NCI-H2196 (cell line): ENCODE data around the gene FSD1L.
"Not testable (repeated sequence)": the region's sequence is repeated elsewhere in the genome, so short reads cannot be mapped to it uniquely, and the experiment has no call there.

Experiments
- DNase-seq: peaks from one replicate; lab custom pipeline; 2025; ENCODE audit not compliant: unreplicated experiment; lab: John Stamatoyannopoulos, UW

FSD1L gene

DNA sequence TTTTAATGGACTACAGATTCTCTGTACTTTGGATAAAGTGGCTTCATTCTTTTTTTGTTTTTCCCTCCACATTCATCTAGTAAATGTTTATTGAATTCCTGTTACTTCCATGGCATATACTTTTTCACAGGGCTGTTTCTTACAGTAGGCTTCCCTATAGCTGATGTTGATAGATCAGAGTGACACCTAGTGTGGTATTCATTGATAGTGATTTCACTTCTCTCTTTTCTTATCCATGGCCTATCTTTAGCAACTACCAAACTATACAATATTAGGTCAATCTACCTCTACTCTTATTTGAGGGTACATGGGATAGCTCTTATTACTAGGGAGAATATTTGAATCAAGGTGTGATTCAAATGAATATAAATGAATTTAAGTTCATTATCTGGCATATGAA lies 35.8 kb downstream of the FSD1L start:
- DNase-seq, result no peak

DNA sequence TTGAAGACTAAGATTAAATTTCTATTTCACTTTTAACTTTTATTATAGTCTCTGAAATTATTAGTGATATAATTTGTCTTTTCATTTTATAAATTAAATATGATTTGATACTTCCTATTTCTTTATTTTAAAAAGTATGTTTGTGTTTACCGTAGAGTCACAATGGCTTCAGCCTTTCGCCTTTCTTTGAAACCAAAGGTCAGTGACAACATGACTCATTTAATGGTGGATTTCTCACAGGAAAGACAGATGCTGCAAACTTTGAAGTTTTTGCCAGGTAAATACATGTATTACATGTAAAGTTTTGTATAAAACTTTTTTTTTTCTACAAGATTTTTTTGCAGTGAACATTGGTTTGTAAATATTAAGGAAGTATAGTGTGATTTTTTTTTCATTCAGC lies 36.4 kb downstream of the FSD1L start:
- DNase-seq, result no peak

DNA sequence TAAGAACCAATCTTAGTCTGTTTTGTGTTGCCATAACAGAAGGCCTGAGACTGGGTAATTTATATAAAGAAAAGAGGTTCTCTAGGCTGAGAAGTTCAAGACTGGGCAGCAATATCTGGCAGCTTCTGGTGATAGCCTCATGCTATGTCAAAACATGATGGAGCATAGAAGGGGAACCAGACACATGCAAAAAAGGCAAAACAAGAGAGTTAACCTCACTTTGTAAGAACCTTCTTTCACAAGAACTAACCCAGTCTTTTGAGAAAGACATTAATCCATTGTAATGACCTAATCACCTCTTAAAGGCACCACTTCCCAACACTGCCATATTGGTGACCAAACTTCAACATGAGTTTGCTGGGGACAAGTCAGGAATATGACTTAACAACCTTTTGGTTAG lies 37.3 kb downstream of the FSD1L start:
- DNase-seq, result no peak

DNA sequence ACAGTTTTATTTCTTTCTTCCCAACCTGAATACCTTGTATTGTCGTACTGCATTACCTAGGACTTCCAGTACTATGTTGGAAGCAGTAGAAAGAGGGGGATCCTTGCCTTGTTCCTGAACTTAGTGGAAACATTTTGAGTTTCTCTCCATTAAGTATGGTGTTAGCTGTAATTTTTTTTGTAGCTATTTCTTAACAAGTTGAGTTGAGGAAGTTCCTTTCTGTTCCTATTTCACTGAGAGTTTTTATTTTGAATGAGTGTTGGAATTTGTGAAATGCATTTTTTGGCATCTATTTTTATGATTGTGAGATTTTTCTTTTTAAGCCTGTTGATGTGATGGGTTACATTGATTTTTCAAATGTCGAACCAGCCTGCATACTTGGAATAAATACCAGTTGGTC lies 49.0 kb downstream of the FSD1L start:
- DNase-seq, result no peak

DNA sequence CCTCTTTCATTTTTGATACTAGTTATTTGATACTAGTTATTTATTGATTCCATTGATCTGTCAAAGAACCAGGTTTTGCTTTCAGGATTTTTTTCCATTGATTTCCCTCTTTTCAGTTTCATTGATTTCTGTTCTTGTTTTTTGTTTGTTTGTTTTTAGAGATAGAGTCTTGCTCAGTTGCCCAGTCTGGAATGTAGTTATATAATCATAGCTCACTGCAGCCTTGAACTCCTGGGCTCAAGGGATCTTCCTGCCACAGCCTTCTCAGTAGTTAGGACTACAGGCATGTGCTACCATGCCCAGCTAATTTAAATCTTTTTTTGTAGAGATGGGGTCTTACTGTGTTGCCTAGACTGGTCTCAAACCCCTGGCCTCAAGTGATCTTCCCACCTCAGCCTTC lies 49.9 kb downstream of the FSD1L start:
- no peak for DNase-seq

DNA sequence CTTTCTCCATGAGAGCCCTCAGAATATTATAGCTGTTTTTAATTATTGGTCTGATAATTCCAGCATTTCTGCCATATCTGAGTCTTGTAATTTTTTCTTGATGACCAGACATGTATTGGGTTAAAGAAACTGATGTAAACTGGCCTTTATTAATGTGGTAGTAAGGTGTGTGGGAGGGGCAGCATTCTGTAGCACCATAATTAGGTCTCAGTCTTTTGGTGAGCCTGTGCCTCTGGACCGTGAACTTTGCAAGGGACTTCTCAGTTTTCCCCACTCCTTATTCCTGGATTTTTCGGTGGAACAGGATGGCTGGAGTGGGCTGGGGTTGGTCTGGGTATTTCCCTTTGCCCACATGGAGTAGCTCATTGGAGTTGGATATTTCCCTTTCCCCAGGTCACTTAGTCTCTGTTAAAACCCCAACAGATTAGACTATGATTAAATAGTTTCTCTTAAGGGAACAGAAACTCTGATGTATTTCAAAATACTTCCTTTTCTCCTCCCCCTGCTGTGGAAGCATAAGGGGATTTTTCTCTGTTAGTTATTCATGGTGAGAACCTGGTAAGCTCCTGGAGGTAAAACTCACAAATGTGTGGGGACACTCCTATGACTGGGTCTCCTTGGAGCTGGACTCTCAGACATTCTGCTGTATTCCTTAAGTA lies 52.4 kb downstream of the FSD1L start:
- no peak for DNase-seq

DNA sequence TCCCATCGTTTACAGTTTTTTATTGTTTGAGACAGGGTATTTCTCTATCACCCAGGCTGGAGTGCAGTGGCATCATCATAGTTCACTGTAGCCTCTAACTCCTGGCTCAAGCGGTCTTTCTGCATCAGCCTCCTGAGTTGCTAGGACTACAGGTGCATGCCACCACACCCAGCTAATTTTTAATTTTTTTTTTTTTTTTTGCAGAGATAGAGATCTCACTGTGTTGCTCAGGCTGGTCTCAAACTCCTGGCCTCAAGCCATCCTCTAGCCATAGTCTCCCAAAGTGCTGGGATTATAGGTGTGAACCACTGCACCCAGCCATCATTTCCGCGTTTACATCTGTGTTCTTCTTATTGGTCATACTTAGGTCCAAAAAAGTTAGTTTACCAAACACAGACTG lies 53.6 kb downstream of the FSD1L start:
- DNase-seq, result no peak

DNA sequence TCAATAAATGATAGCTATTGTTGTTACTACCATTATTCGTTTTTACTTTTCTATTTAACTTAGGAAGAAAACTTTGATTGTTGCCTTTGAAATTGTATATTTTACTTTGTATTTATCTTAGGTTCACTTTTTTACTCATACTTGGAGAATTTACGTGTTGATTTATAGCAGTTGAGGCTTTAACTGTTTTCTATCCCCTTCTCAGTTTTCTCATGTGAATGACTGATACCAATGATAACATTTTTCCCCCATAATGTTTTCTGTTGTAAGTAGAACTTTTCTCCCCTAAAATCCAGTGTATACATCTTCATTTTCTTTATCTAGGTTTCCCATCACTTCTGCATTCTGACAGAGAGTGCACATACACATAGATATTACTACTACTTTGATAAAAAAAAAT lies 54.4 kb downstream of the FSD1L start:
- DNase-seq, result no peak

DNA sequence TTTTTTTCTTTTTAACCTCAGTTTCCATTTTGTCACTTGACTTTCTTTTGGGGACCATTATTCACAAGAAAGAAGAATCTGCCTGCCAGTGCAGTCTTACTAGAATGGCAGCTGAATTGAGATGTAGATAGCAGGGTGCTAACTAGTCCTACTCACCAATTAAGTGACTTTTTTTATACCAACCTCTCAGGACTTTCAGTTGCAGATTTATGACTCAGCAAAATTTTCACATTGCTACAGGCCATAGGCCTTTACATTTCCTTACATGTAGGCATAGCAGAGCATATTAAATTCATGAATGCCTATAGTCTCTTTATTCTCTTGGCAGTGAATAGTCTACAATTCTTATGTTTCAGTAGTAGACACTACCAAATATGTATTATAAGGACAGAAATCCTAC lies 56.0 kb downstream of the FSD1L start:
- no peak for DNase-seq

DNA sequence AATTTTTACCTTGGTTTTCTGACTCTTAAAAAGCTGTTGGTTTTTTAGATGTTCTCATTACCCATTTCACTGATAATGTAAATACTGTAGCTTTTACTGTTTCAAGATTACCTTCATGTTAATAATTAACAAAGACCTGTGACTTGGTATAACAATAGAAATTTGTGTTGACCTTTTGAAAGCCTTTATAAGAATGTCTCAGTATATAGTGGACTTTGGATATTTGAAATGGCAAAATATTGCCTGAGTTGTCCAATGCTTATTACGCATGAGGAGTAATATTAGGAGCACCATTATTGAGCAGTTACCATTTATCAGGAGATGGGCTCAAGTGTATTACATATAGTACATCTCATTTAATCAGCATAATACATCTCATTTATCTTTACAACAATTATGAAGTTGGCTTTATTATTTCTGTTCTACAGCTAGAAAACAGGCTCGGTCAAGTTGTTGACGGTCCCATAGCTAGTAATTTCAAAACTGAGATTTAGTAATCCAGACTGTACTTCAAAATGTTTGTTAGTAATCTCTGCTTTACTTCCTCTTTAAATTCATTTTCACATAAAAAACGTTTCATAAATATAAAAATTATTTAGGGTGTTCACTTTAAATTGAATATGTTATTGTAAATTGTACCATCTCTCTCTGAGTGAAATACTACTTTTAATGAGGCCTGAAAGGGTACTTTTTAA lies 59.4 kb downstream of the FSD1L start:
- DNase-seq, result no peak

DNA sequence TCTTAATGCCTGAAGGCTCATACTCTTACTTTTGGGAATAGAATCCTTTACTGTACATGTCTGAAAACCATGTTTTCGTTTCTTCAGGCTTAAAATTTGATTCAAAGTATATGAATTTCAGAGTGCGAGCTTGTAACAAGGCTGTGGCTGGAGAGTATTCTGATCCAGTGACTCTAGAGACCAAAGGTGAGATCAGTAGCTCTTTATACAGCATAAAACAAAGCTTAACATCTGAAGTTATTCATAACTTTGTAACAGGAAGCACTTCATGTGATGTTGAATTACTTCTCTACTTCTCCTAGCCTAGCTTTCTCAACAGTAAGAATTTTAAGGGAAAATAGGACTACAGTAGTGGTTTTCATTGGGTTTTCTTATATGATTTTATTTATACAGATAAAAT lies 60.7 kb downstream of the FSD1L start:
- no peak for DNase-seq

DNA sequence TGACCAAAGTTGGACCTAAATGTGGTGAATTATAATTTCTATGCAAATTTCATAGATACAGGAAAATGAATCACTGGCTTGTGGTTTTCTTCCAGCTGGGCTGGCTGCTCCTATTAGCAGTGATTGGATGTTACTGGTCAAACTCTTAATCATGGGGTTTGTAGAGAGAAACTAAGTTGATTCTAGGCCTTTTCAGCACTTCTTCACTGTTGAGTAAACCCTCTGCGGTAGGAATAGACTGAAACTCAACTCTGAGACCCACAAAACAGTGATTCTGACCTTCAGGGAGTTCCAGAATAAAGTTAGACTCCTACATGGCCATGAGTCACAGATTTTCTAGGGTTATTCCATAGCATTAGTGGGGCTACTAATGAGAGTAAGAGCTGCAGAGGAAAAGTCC lies 62.2 kb downstream of the FSD1L start:
- DNase-seq, result no peak

DNA sequence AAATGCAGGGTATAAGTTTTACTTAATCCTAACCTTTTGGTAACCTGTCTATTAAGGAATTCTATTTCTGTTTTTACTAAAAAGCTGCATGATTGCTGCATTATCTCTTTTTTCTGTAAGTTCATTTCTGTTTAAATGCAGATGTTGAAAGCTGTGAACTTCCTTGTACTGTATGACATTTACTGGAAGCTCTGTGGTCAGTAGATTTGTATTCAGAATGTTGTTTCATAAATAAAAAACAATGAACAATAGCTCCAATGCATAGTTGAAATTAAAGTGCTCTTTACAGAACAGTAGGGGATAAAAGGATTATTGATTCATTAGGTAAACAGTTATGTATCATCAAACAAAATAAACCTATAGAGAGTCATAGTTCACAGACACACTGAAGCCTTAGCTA lies 63.6 kb downstream of the FSD1L start:
- no peak for DNase-seq

DNA sequence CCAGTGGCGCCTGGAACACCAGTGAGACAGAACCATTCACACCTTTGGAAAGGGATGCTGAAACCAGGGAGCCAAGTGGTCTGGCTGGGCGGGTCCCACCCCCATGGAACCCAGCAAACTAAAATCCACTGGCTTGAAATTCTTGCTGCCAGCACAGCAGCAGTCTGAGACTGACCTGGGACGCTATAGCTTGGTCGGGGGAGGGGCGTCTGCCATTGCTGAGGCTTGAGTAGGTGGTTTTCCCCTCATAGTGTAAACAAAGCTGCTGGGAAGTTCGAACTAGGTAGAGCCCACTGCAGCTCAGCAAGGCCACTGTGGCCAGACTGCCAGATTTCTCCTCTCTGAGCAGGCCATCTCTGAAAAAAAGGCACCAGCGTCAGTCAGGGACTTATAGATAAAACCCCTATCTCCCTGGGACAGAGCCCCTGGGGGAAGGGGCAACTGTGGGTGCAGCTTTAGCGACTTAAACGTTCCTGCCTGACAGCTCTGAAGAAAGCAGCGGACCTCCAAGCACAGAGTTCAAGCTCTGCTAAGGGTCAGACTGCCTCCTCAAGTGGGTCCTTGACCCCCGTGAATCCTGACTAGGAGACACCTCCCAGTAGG lies 68.1 kb downstream of the FSD1L start:
- no peak for DNase-seq

DNA sequence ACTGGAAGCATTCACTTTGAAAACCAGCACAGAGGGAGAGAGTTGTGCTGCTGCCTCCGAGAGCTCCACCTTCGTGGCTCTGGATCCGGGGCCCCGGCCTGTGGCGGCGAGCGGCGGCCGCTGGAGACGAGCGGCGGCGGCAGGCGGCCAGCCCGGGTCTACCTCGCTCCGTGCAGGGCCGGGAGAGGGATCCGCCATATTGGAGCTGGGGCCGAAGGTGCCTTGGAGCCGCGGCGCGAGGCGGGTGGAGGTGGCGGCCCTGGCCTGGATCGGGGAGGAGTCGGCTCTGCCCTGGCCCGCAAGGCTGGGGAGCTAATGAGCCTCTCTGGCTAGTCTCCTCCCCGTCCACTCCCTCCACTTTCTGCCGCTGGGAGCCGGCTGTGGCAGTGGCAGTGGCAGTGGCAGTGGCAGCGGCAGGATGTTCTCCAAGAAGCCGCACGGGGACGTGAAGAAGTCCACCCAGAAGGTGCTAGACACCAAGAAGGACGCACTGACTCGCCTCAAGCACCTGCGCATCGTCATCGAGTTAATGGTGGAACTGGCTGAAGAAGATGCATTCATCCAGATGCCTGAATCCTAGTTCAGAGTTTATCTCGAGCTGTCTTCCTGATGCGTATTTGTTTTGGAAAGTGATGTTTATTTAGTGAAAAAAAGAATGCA lies 72.0 kb downstream of the FSD1L start:
- DNase-seq, result not testable (repeated sequence)

DNA sequence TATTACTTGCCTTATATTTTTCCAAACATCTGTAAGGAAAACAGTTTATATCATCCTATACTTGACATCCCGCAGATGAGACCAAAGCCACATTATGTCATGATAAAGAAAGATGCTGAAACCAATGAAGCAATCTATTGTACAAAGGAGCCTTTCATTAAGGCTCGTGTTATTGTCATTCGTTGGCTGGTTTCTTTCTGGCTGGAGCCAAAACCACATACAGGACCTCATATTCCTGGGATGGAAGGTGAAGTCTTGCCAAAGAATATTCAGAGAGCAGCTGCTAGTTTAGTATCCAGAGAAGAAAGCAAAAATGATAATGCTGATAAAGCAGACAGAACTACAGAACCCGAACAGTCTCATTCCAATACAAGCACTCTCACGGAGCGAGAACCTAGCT lies 73.2 kb downstream of the FSD1L start:
- DNase-seq, result not testable (repeated sequence)

DNA sequence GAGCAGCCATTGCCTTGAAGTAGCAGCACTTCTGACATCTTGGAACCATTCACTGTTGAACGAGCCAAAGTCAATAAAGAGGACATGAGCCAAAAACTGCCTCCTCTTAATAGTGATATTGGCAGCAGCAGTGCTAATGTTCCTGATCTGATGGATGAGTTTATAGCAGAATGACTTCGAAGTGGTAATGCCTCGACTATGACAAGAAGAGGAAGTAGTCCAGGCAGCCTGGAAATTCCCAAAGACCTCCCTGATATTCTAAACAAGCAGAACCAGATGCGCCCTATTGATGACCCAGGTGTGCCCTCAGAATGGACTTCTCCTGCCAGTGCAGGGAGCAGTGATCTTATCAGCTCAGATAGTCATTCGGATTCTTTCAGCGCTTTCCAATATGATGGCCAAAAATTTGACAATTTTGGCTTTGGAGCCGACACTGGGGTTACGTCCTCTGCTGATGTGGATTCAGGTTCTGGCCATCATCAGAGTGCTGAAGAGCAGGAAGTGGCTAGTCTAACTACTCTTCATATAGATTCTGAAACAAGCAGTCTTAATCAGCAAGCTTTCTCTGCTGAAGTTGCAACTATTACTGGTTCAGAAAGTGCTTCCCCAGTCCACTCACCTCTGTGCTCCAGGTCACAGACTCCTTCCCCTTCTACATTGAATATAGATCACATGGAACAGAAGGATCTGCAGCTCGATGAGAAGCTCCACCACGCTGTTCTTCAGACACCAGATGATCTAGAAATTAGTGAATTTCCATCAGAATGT lies 75.0 kb downstream of the FSD1L start:
- DNase-seq, result peak; percentile 16

DNA sequence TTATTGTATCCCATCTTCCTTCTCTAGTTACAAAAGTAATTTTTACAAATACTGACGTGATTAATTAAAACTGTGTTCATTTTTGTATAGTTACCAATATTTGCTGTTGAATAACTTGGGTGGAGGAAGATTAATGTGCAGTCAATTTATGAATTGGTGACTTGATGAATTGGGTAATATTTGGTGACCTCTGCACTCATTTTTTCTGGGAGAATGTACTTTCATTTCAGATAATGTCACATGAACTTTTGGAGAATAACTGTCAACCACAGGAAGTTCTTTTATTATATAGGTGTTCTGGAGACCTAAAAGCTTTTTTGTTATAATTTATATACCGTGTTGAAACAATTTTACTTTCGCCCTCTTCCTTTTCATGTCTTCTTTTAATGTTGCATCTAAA lies 83.7 kb downstream of the FSD1L start:
- DNase-seq, result no peak

DNA sequence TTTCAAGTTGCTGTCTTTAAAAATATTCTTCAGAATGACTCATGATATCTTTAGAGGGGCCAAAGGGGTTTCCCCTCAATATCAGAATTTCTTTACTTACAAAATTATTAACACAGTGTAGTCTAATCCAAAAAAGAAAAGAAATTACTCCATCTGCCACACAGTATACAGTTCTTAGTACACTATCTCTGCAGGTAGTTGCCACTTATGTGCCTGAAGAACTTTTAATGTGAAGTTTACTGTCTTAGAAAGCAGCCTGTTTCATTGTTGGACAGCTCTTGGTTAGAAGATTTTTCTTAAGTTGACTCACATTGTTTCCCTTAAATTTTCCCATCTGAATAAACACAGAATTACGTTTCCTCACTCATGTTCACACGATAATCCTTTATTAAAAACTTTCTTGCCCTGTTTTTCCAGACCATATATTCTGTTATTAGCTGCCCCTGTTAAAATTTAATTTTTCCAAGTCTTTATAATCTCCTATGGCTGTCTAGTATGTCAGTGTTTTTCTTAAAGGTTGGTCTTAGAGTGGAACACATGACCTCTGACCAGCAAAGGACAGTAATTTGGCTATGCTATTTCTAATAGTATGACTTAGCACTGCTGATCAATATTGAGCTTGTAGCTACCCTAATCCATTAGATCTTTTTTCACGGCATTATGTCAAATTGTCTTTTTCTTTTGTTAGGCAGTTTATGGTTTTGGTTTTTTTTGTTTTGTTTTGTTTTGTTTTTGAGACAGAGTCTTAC lies 88.3 kb downstream of the FSD1L start:
- DNase-seq, result no peak

DNA sequence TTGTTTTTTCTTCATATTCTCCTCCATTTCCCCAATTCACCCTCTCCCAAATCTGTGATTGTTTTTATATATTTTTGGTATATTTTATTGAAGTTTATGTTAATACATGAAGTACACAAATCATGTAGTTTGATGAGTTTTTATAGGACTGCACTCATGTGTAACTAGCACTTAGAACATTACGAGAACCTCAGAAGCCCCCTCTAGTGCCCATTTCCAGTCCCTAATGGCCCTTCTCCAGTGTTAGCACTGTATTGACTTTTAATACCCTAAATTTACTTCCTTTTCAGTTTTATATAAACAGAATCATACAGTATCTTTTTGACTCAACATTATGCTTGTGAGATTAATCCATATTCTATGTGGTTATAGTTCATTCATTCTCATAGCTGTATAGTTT lies 91.6 kb downstream of the FSD1L start:
- no peak for DNase-seq

DNA sequence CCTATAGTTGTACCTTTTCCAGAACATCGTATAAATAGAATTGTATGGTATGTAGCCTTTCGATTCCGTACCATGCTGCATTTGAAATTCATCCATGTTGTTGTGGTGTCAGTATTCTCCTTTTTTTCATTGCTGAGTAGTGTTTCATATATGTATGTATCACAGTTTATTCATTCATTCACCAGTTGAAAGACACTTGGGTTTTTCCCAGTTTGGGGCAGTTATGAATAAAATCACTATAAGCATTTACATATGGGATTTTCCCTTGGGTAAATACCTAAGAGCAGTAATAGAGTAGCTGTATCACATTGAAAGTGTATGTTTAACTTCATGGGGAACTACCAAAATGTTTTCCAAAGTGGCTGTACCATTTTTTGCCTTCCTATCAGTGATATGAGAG lies 94.0 kb downstream of the FSD1L start:
- no peak for DNase-seq
